CD4-positive, alpha-beta T cell treated with Interferon gamma for 1 hour (primary cell): ENCODE results near the gene SLMAP.

Source experiments
- DNase-seq: peaks from one replicate; pipeline ENCODE4 v3.0.0-alpha.2; 2020

Gene SLMAP

GRCh38 chr3:57900786-57901185 is 144.7 kb downstream of the SLMAP start:
- DNase-seq, result no peak

- no peak for DNase-seq
Measured at GRCh38 chr3:57903124-57903890, 147.2 kb downstream of the SLMAP start.

- DNase-seq, result no peak
Measured at GRCh38 chr3:57910990-57911389, 154.9 kb downstream of the SLMAP start.

- DNase-seq, result no peak
Measured at GRCh38 chr3:57911593-57911992, 155.5 kb downstream of the SLMAP start.

GRCh38 chr3:57917601-57918000 is 161.5 kb downstream of the SLMAP start:
- DNase-seq, result no peak

- DNase-seq, result no peak
Measured at GRCh38 chr3:57918123-57918837, 162.2 kb downstream of the SLMAP start.

DNA sequence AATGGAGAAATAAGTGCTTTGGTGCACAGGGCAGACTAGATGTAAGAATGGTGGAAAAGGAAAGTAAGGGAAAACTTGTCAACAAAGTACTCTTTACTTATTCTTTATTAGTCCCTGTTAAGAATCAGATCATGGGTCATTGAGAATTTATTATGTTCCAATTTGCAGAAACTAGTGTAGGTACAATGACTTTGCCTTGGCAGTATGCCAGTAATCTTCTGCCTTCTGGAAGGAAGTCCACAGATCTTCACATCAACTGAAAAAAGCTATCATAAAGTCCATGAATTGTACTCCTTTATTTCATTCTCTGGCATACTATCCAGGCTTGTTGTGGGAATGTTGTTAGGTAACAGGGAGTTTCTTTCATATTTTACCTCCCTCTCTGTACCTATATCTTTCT is 163.9 kb downstream of the SLMAP start:
- no peak for DNase-seq

- DNase-seq, result no peak
Measured at GRCh38 chr3:57923101-57923500, 167.0 kb downstream of the SLMAP start.

- DNase-seq, result no peak
Measured at GRCh38 chr3:57923752-57924151, 167.6 kb downstream of the SLMAP start.

DNA sequence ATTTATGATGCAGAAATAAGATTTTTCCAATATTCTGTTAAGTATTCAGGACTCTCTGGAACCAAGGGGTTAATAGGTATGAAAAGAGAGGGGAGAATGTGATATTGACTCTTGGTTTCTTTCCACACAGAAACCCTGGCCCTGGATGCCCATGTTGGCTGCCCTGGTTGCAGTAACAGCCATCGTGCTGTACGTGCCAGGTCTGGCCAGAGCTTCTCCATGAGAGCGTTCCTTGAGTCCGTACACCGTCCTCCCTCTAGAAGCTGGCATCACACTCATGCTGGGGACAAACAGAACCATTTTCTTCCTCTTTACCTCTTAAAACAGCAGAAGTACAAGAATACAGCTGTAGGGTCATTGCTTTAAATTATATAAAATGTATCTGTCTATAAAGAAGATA is 171.1 kb downstream of the SLMAP start:
- no peak for DNase-seq

DNA sequence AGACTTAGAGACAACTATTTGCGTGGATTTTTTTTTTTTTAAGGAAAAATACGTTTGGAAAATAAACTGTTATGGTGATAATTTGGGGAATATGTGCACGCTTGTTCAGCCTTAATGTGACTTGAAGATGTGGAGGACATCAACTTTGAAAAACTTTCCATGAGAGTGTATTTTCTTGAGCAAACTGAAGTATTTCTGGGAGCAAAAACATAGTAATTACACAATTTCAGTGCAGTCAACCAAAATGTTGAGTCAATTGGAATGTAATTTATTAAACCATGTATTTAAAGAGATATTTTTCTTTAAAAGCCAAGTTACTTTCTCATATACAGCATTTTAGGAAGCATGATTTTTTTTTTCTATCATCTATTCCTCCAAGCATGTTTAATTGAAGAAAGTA is 171.8 kb downstream of the SLMAP start:
- no peak for DNase-seq

DNA sequence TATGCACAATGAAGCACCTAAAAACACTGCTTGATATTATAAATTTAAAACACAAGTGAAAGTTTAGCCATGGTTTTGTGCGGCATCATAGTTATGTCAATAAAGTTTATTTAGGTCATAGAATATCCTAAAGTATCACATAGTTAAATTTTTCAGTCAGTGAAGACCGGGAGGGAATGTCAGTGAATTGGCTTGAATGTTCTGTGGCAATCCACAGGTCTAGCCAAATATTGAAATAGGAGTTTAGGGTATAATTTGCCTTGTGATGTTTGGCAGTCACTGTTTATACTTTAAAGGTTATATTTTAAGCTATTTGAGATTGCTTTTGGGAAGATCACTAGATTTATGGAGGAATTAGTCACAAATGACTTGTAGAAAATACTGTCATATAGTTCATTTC is 172.4 kb downstream of the SLMAP start:
- DNase-seq, result no peak

DNA sequence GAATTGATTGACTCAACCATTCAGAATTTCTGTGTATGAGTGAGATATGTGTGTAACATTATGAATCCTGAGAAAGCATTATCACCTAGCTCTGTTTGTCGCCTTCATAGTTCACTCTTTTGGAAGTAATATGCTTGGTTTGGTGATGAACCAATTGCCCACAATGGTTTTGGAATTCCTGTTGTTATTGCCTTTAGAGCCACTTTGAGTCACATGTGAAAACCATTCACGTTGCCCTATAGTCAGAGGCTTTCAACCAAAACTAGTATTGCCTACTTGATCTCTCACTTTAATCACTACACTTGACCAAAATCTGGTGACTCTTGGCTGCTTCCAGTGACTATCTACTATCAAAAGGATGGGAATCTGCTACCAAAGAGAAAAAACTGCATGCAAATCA is 173.9 kb downstream of the SLMAP start:
- DNase-seq, result no peak

GRCh38 chr3:57933602-57934001 is 177.5 kb downstream of the SLMAP start:
- DNase-seq, result no peak

DNA sequence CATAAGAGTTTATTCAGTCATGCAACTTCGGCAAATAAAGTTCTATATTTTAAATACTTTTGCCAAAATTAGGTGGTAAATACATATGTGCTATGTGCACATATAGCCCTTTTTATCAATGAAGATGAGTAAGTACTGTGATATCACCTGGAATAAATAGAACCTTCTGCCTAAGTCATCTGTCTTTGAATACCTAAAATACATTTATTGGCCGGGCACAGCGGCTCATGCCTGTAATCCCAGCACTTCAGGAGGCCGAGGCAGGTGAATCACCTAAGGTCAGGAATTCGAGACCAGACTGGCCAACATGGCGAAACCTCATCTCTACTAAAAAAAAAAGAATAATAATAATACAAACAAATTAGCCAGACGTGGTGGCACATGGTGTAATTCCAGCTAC is 178.3 kb downstream of the SLMAP start:
- no peak for DNase-seq

- DNase-seq, result no peak
Measured at GRCh38 chr3:57935539-57935938, 179.4 kb downstream of the SLMAP start.

- DNase-seq, result no peak
Measured at GRCh38 chr3:57937092-57937491, 181.0 kb downstream of the SLMAP start.

- no peak for DNase-seq
Measured at GRCh38 chr3:57939775-57940174, 183.7 kb downstream of the SLMAP start.

GRCh38 chr3:57942388-57942787 is 186.3 kb downstream of the SLMAP start:
- no peak for DNase-seq

DNA sequence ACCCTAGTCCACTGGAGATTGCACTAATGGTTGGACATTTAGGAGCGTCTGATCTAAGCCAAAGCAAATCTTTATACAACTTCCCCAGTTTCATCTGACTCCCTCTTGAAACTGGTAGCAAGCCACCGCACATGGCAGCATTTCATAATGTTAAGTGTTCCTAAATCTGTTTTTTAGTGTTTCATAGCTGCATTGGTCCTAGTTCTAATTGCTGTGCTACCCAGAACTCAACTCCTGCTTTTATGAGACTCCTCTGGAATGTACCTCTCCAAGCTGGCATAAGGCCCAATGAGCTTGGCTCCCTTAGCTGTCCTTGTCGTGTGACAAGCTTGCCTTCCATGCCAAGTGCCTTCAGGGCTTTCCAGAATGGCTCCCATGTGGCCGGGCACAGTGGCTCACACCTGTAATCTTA is 186.8 kb downstream of the SLMAP start:
- DNase-seq, result no peak

DNA sequence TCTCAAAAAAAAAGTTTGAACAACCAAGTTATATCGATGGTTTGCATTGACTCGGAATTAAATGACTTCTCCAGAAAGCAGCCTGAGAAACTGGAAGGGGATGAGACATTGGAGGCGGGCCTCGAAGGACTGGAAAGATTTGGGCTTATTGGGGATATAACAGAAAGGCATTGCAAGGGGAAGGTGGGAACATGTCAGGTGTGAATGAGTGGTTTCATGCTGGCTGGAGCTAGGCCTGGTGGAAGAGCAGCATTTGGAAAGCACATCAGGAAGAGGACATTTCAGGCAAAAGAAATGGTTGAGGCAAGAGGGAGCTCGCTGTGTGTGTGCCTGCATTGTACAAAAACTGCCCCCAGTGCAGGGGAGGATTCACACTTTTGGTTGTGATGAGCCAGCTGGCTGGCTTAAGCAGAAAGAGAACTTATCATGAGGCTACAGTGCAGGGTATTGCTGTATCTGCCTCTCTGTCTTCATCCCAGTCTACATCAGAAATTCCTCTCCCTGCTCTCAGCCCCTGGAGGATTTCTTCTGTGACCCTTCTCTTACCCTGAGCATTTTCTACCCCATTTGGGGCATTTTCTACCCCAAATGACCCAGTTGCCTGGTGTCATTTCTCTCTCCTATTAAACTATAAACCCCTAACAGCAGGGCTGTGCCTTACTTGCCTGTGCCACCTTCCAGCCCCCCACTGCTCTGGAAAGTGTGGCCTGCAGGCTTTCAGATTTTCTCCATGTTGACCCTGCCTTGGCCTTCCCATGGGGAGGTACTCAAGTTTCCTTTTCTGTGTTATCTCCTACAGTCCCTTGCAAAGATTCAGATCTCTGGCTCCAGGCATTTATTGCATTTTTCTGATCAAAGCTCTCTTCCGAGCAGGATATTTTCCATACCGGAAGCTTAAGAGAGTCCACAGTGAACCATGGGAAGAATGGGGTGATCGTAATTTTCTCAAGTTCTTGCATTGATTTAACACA is 187.7 kb downstream of the SLMAP start:
- no peak for DNase-seq

- no peak for DNase-seq
Measured at GRCh38 chr3:57946970-57947381, 190.9 kb downstream of the SLMAP start.

DNA sequence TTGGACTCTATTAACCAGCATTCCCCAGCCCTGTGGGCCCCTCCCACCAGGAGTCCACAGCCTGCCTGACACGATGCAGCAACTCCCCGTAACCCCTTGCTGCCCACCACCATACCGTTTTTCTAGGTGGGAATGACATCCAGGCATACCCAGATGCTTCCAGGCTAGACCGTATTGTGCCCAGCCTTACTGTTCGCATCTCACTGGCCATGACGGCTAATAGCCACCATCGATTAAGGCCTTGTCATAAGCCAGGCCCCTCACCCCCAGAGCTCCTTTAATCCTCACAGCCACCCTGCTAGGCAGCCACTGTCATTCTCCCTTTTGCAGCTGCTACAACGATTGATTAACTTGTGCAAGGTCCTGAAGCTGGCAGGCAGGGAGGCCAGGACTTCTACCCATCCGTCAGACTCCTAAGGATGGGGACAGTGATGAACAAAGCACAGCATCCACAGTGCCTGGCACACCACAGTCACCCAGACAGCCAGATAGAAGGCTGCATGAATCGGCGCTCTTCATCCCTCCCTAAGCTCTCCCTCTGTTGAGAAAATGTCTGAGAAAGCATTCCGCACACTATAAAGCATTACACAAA is 192.1 kb downstream of the SLMAP start:
- no peak for DNase-seq
